HCT116 (cell line): ENCODE results near the gene TMEM178B.

Source experiments
- CEBPB ChIP-seq: IDR thresholded peaks from 2 replicates; pipeline ENCODE4 v1.6.1; 2012; ENCODE audit warnings: low read depth
- CTCF ChIP-seq, 3 experiments: fragments of 200-600 bp in 1 of 3; sonication (generic) in 1 of 3; IDR thresholded peaks in 2 of 3; conservative IDR thresholded peaks in 1 of 3; 2 replicates each; pipeline ENCODE4 v1.5.1; 2012 to 2017; ENCODE audit warnings: low read depth in 2 of 3, low read length in 2 of 3, antibody characterized with exemption in 1 of 3, borderline replicate concordance in 1 of 3, control low read depth in 1 of 3, mild to moderate bottlenecking in 1 of 3, mixed read lengths in 1 of 3, mixed run types in 1 of 3, moderate library complexity in 1 of 3; ENCODE audit not compliant: insufficient read depth in 1 of 3
- EZH2 ChIP-seq: fragments of 200-600 bp; sonication (generic); IDR thresholded peaks from 2 replicates; pipeline ENCODE4 v1.6.1; 2017; ENCODE audit warnings: antibody characterized with exemption, mixed run types
- EZH2phosphoT487 ChIP-seq: fragments of 200-600 bp; IDR thresholded peaks from 2 replicates; pipeline ENCODE4 v1.6.1; 2018; ENCODE audit warnings: antibody characterized with exemption, borderline replicate concordance
- POLR2A ChIP-seq: IDR thresholded peaks from 2 replicates; pipeline ENCODE4 v1.7.0; 2011; ENCODE audit warnings: borderline replicate concordance; ENCODE audit not compliant: insufficient read depth, insufficient read length; ENCODE audit errors: extremely low read depth
- POLR2AphosphoS5 ChIP-seq: IDR thresholded peaks from 2 replicates; pipeline ENCODE4 v1.6.1; 2011; ENCODE audit warnings: mild to moderate bottlenecking, low read depth, low read length, moderate library complexity
- RAD21 ChIP-seq: IDR thresholded peaks from 2 replicates; pipeline ENCODE4 v1.6.1; 2012; ENCODE audit warnings: low read depth, mild to moderate bottlenecking
- SIN3A ChIP-seq: IDR thresholded peaks from 2 replicates; pipeline ENCODE4 v1.6.1; 2012; ENCODE audit warnings: low read depth
- TCF7L2 ChIP-seq: IDR thresholded peaks from 2 replicates; pipeline ENCODE4 v1.7.0; 2011; ENCODE audit warnings: borderline replicate concordance, inconsistent platforms; ENCODE audit not compliant: insufficient read depth, insufficient read length; ENCODE audit errors: extremely low read depth
- TF ChIP-seq, protein P1 (sequence below): IDR thresholded peaks from 2 replicates; pipeline ENCODE4 v1.6.1; 2012; ENCODE audit warnings: low read depth

- TF ChIP-seq EZH2 (no peak), CTCF (IDR thresholded peaks at IDR 0.05 in 2 of 3, conservative IDR thresholded peaks at IDR 0.05 in 1 of 3; ENCODE audit: borderline replicate concordance in 1 of 3, insufficient read depth in 1 of 3, low read depth in 2 of 3, low read length in 2 of 3) (no peak), POLR2A (no peak), EZH2phosphoT487 (no peak), SIN3A (no peak), POLR2AphosphoS5 (no peak), TCF7L2 (no peak), RAD21 (no peak), CEBPB (no peak)
- TF ChIP-seq, protein P1, sequence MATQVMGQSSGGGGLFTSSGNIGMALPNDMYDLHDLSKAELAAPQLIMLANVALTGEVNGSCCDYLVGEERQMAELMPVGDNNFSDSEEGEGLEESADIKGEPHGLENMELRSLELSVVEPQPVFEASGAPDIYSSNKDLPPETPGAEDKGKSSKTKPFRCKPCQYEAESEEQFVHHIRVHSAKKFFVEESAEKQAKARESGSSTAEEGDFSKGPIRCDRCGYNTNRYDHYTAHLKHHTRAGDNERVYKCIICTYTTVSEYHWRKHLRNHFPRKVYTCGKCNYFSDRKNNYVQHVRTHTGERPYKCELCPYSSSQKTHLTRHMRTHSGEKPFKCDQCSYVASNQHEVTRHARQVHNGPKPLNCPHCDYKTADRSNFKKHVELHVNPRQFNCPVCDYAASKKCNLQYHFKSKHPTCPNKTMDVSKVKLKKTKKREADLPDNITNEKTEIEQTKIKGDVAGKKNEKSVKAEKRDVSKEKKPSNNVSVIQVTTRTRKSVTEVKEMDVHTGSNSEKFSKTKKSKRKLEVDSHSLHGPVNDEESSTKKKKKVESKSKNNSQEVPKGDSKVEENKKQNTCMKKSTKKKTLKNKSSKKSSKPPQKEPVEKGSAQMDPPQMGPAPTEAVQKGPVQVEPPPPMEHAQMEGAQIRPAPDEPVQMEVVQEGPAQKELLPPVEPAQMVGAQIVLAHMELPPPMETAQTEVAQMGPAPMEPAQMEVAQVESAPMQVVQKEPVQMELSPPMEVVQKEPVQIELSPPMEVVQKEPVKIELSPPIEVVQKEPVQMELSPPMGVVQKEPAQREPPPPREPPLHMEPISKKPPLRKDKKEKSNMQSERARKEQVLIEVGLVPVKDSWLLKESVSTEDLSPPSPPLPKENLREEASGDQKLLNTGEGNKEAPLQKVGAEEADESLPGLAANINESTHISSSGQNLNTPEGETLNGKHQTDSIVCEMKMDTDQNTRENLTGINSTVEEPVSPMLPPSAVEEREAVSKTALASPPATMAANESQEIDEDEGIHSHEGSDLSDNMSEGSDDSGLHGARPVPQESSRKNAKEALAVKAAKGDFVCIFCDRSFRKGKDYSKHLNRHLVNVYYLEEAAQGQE, result no peak
Observed at GRCh38 chr7:141328290-141328689, 254.4 kb downstream of the TMEM178B start.
